Measurements from ENCODE around the gene NAA16. TPM values are rescaled to one million over a fixed set of nuclear protein-coding genes. Genes with fewer than 3 reads are reported as not detected.

Gene NAA16
- 1 to 10 TPM; 6.6 to 10.0 TPM for total RNA-seq

DNA sequence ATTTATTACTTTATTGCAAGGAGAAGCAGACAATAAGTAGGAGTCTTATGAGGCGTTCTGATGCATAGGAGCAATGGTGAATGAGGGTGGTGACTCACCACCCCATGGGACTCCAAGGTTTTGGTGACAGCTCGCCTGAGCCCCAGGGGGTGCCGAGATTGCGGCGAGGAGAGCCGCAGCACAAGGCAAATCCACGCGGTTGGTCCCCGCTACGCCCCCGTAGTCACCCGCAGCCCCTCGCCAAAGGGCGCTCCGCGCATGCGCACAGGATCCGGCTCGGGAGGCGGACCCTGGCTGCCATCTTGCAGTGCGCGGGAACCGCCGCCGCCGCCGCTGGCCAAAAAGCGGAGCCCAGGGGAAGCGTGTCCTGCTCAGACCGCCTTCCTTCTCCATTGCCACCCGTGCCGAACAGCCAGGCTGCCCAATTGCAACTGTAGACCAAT, at the start of gene NAA16:
Gene NAA16 (plus strand): TSS at position 305 of the 443 bp plus-strand sequence. CDS start 262 bp downstream, outside the sequence.
- DNase-seq (ENCODE audit: low spot score) = peak; percentile 85
- TF ChIP-seq, protein P1, sequence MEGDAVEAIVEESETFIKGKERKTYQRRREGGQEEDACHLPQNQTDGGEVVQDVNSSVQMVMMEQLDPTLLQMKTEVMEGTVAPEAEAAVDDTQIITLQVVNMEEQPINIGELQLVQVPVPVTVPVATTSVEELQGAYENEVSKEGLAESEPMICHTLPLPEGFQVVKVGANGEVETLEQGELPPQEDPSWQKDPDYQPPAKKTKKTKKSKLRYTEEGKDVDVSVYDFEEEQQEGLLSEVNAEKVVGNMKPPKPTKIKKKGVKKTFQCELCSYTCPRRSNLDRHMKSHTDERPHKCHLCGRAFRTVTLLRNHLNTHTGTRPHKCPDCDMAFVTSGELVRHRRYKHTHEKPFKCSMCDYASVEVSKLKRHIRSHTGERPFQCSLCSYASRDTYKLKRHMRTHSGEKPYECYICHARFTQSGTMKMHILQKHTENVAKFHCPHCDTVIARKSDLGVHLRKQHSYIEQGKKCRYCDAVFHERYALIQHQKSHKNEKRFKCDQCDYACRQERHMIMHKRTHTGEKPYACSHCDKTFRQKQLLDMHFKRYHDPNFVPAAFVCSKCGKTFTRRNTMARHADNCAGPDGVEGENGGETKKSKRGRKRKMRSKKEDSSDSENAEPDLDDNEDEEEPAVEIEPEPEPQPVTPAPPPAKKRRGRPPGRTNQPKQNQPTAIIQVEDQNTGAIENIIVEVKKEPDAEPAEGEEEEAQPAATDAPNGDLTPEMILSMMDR (IDR thresholded peaks at IDR 0.05) = peak in 1 of 2 donors; percentile 21
- Histone ChIP-seq H3K27ac (peak within 1 kb of the TSS; percentile 94 to 97), H3K27me3 (no peaks in the 10 kb centered on the region), H3K9me3 (no peaks in the 10 kb centered on the region), H3K36me3 (no peaks in the 10 kb centered on the region), H3K4me1 (peaks cover 0 to 34% of the 10 kb centered on the region in 2 donors), H3K4me3 (peak within 1 kb of the TSS; percentile 83 to 94)

DNA sequence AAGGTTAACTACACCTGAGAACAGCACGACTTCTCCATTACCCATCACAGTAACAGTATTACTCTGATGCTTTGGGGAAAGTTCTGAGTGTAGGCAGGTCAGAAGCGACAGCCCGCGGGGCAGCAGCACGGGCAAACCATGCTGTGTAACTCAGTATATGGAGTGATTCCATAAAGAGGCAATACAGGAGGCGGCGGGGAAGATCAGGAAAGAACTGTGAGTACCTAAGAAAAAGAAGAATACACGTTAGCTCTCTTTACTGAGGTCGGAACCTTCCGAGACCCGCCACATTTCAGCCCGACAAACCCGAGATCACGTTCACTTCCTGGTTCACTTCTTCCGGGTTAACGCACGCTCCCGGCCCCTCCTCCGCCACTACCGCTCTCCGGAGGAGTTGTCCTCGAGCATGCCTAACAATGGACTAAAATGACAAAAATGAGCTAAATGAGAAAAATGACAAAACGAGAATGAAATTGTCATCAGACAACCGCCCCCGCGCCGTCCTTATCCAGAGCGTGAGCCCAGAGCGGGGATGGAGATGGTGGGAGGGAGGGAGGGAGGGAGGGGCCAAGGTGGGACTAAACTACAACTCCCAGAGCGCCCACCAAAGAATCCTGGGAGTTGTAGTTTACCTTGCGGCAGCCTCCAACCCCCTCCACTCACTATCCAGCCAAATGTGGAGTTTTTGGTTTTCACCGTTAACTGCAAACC, 47.7 kb upstream of the NAA16 start, which contains the start of gene MTRF1:
Gene MTRF1 (minus strand): TSS at position 316 of the 711 bp plus-strand sequence. CDS start 2,669 bp downstream, outside the sequence.
- Histone ChIP-seq H3K27ac (peak within 1 kb of the TSS; percentile 80 to 83), H3K4me3 (peak within 1 kb of the TSS; percentile 53 to 66), H3K36me3 (peaks cover 12% of the 10 kb centered on the region), H3K27me3 (no peaks in the 10 kb centered on the region), H3K4me1 (peaks cover 0 to 6% of the 10 kb centered on the region in 2 donors), H3K9me3 (peaks cover 0 to 6% of the 10 kb centered on the region in 2 donors)
- DNase-seq (ENCODE audit: low spot score) = peak; percentile 73
- TF ChIP-seq, protein P1 (IDR thresholded peaks at IDR 0.05) = no peak

- H3K36me3 ChIP-seq = no peaks in the 10 kb centered on the region
- no peaks in the 10 kb centered on the region for H3K27me3 ChIP-seq
- peaks cover 0 to 6% of the 10 kb centered on the region in 2 donors for H3K4me1 ChIP-seq
- DNase-seq (ENCODE audit: low spot score) = no peak
- peaks cover 0 to 14% of the 10 kb centered on the region in 2 donors for H3K9me3 ChIP-seq
- TF ChIP-seq, protein P1 (IDR thresholded peaks at IDR 0.05) = no peak
- no peak overlapping the region for H3K4me3 ChIP-seq
- no peak overlapping the region for H3K27ac ChIP-seq
Measured at GRCh38 chr13:41267106-41267505, 44.0 kb upstream of the NAA16 start.

DNA sequence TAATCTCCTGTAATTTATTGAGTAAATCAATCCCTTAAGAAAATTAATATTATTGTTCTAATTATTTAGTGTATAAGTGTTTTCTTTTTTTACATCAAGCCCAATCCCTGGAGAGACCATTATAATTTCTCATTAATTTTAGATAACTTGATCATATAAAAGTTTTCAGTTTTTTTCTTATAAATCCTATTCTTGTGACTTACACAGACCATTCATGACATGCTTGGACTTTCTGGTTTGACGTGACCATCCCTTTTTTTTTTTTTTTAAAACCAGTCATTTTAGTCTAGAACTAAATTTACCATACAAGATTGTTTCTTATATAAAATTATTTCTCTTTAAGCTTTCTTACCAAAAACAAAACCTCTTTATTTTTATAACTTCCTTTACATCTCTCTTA, 42.3 kb upstream of the NAA16 start:
- Histone ChIP-seq H3K27ac (no peak overlapping the region), H3K36me3 (no peaks in the 10 kb centered on the region), H3K9me3 (peaks cover 0 to 14% of the 10 kb centered on the region in 2 donors), H3K27me3 (no peaks in the 10 kb centered on the region), H3K4me1 (no peaks in the 10 kb centered on the region), H3K4me3 (no peak overlapping the region)
- TF ChIP-seq, protein P1 (IDR thresholded peaks at IDR 0.05) = no peak
- DNase-seq (ENCODE audit: low spot score) = no peak

GRCh38 chr13:41271456-41272285, 39.4 kb upstream of the NAA16 start:
- Histone ChIP-seq H3K36me3 (no peaks in the 10 kb centered on the region), H3K4me1 (no peaks in the 10 kb centered on the region), H3K4me3 (no peak overlapping the region), H3K27ac (no peak overlapping the region), H3K9me3 (peaks cover 0 to 14% of the 10 kb centered on the region in 2 donors), H3K27me3 (no peaks in the 10 kb centered on the region)
- DNase-seq (ENCODE audit: low spot score) = no peak
- TF ChIP-seq, protein P1 (IDR thresholded peaks at IDR 0.05) = no peak

Measured in right atrium auricular region (tissue), 2 donors.